ENCODE measurements around the gene GRWD1.

- no peak for TF ChIP-seq CREB5 (CRISPR knock-in tag; IDR thresholded peaks at IDR 0.05; ENCODE audit: low read depth)
- TF ChIP-seq PATZ1 (CRISPR knock-in tag; IDR thresholded peaks at IDR 0.05; ENCODE audit: borderline replicate concordance), result no peak
- no peak for TF ChIP-seq ZFP3 (CRISPR knock-in tag; IDR thresholded peaks at IDR 0.05)
- no peak for TF ChIP-seq CSRNP3 (CRISPR knock-in tag; IDR thresholded peaks at IDR 0.05)
- TF ChIP-seq OSR1 (CRISPR knock-in tag; IDR thresholded peaks at IDR 0.05), result no peak
- TF ChIP-seq ISL1 (CRISPR knock-in tag; IDR thresholded peaks at IDR 0.05), result no peak
- no peak for TF ChIP-seq TCF4 (CRISPR knock-in tag; IDR thresholded peaks at IDR 0.05; ENCODE audit: borderline replicate concordance)
- TF ChIP-seq ZC3H10 (CRISPR knock-in tag; IDR thresholded peaks at IDR 0.05), result no peak
Observed at GRCh38 chr19:48493718-48494401, 48.1 kb downstream of the GRWD1 start.

Data from SK-N-SH treated with all-trans-retinoic acid at 6 μM for 48 hours (cell line).